ENCODE measurements around the gene LMNTD2. TPM values are rescaled to one million over a fixed set of nuclear protein-coding genes. Genes with fewer than 3 reads are reported as not detected.
A peak's percentile ranks its signal among the peaks of the same experiment; 100 is the strongest.

The LMNTD2 gene
- total and polyA plus RNA-seq, 2 of the 13 experiments (the other 11 are each of a cell fraction or from before 2014, with no cell fraction given), result 1.1 to 3.1 TPM

DNA sequence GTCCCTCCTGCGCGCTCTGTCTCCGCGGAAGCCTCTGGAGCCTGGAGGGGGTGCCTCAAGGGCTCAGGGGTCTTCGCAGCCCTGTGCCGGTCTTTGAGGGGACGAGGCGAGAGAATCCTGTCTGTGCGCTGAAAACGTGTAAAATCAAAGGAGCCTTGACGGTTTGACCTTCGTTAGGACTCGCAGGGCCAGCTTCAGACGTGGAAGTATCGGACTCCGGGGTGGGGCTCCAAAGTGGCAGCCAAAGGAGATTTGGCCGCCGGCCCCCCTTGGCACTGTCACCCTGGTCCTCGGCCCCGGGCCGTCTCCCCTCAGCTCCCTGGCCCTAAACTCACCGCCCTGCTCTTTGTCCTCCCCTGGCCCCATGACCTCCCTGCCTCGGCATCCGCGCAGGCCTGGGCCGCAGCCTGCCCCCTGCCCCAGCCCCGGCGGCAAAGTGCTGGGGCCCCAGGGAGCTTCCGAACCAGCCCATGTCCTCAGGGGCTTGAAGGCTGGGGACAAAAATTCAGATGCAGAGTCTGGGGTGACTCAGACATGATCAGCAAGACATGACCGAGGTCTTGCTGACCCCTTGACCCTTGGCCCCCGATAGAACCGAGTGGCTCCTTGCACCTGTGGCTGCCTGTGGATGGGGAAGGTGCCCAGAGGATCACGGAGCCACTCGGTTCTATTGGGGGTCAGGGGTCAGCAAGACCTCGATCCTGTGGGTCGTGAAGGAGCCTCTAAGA is 8.8 kb upstream of the LMNTD2 start (continued):
- TF ChIP-seq, protein P1, sequence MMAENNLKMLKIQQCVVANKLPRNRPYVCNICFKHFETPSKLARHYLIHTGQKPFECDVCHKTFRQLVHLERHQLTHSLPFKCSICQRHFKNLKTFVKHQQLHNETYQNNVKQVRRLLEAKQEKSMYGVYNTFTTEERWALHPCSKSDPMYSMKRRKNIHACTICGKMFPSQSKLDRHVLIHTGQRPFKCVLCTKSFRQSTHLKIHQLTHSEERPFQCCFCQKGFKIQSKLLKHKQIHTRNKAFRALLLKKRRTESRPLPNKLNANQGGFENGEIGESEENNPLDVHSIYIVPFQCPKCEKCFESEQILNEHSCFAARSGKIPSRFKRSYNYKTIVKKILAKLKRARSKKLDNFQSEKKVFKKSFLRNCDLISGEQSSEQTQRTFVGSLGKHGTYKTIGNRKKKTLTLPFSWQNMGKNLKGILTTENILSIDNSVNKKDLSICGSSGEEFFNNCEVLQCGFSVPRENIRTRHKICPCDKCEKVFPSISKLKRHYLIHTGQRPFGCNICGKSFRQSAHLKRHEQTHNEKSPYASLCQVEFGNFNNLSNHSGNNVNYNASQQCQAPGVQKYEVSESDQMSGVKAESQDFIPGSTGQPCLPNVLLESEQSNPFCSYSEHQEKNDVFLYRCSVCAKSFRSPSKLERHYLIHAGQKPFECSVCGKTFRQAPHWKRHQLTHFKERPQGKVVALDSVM (CRISPR knock-in tag; IDR thresholded peaks at IDR 0.05), result peak; percentile 90
- TF ChIP-seq, protein P2, sequence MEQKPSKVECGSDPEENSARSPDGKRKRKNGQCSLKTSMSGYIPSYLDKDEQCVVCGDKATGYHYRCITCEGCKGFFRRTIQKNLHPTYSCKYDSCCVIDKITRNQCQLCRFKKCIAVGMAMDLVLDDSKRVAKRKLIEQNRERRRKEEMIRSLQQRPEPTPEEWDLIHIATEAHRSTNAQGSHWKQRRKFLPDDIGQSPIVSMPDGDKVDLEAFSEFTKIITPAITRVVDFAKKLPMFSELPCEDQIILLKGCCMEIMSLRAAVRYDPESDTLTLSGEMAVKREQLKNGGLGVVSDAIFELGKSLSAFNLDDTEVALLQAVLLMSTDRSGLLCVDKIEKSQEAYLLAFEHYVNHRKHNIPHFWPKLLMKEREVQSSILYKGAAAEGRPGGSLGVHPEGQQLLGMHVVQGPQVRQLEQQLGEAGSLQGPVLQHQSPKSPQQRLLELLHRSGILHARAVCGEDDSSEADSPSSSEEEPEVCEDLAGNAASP (CRISPR knock-in tag; IDR thresholded peaks at IDR 0.05; ENCODE audit: borderline replicate concordance), result peak; percentile 73; the same call in 1 of the 2 replicates
- TF ChIP-seq PPARG (CRISPR knock-in tag; conservative IDR thresholded peaks at IDR 0.05), result peak; percentile 49; the same call in 1 of the 2 replicates
- peak; percentile 31; the same call in 1 of the 2 replicates for TF ChIP-seq PITX1 (CRISPR knock-in tag; IDR thresholded peaks at IDR 0.05)
- no peak for TF ChIP-seq GATAD2A (CRISPR knock-in tag; IDR thresholded peaks at IDR 0.05)
- TF ChIP-seq, protein P3, sequence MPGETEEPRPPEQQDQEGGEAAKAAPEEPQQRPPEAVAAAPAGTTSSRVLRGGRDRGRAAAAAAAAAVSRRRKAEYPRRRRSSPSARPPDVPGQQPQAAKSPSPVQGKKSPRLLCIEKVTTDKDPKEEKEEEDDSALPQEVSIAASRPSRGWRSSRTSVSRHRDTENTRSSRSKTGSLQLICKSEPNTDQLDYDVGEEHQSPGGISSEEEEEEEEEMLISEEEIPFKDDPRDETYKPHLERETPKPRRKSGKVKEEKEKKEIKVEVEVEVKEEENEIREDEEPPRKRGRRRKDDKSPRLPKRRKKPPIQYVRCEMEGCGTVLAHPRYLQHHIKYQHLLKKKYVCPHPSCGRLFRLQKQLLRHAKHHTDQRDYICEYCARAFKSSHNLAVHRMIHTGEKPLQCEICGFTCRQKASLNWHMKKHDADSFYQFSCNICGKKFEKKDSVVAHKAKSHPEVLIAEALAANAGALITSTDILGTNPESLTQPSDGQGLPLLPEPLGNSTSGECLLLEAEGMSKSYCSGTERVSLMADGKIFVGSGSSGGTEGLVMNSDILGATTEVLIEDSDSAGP (CRISPR knock-in tag; IDR thresholded peaks at IDR 0.05; ENCODE audit: borderline replicate concordance), result peak; percentile 42; the same call in 1 of the 2 replicates
- peak; percentile 39; the same call in 1 of the 2 replicates for TF ChIP-seq ZNF350 (CRISPR knock-in tag; IDR thresholded peaks at IDR 0.05; ENCODE audit: borderline replicate concordance, low read depth)
- peak; percentile 70; the same call in 1 of the 2 replicates for TF ChIP-seq MEF2D (CRISPR knock-in tag; IDR thresholded peaks at IDR 0.05)
- TF ChIP-seq, protein P4, sequence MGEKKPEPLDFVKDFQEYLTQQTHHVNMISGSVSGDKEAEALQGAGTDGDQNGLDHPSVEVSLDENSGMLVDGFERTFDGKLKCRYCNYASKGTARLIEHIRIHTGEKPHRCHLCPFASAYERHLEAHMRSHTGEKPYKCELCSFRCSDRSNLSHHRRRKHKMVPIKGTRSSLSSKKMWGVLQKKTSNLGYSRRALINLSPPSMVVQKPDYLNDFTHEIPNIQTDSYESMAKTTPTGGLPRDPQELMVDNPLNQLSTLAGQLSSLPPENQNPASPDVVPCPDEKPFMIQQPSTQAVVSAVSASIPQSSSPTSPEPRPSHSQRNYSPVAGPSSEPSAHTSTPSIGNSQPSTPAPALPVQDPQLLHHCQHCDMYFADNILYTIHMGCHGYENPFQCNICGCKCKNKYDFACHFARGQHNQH (CRISPR knock-in tag; IDR thresholded peaks at IDR 0.05), result no peak
- no peak for TF ChIP-seq SOX13 (IDR thresholded peaks at IDR 0.05)
- peak in 1 of 2 experiments; percentile 10; a peak in 1 of 4 replicates for TF ChIP-seq SOX13 (CRISPR knock-in tag; conservative IDR thresholded peaks at IDR 0.05 in 1 of 2, IDR thresholded peaks at IDR 0.05 in 1 of 2)
- TF ChIP-seq FOXJ3 (CRISPR knock-in tag; IDR thresholded peaks at IDR 0.05; ENCODE audit: borderline replicate concordance), result 0 out of 2 replicates have a peak, but pooled peaks have one; percentile 13
- TF ChIP-seq, protein P5, sequence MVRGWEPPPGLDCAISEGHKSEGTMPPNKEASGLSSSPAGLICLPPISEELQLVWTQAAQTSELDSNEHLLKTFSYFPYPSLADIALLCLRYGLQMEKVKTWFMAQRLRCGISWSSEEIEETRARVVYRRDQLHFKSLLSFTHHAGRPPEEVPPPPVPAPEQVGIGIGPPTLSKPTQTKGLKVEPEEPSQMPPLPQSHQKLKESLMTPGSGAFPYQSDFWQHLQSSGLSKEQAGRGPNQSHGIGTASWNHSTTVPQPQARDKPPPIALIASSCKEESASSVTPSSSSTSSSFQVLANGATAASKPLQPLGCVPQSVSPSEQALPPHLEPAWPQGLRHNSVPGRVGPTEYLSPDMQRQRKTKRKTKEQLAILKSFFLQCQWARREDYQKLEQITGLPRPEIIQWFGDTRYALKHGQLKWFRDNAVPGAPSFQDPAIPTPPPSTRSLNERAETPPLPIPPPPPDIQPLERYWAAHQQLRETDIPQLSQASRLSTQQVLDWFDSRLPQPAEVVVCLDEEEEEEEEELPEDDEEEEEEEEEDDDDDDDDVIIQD (CRISPR knock-in tag; IDR thresholded peaks at IDR 0.05; ENCODE audit: low read depth), result 0 out of 2 replicates have a peak, but pooled peaks have one; percentile 22
- TF ChIP-seq, protein P6, sequence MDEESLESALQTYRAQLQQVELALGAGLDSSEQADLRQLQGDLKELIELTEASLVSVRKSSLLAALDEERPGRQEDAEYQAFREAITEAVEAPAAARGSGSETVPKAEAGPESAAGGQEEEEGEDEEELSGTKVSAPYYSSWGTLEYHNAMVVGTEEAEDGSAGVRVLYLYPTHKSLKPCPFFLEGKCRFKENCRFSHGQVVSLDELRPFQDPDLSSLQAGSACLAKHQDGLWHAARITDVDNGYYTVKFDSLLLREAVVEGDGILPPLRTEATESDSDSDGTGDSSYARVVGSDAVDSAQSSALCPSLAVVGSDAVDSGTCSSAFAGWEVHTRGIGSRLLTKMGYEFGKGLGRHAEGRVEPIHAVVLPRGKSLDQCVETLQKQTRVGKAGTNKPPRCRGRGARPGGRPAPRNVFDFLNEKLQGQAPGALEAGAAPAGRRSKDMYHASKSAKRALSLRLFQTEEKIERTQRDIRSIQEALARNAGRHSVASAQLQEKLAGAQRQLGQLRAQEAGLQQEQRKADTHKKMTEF (CRISPR knock-in tag; IDR thresholded peaks at IDR 0.05), result peak; percentile 36; the same call in 1 of the 2 replicates
- TF ChIP-seq PCBP2 (optimal IDR thresholded peaks at IDR 0.05; ENCODE audit: low read depth, low read length, poor library complexity, severe bottlenecking), result no peak
- TF ChIP-seq, protein P7, sequence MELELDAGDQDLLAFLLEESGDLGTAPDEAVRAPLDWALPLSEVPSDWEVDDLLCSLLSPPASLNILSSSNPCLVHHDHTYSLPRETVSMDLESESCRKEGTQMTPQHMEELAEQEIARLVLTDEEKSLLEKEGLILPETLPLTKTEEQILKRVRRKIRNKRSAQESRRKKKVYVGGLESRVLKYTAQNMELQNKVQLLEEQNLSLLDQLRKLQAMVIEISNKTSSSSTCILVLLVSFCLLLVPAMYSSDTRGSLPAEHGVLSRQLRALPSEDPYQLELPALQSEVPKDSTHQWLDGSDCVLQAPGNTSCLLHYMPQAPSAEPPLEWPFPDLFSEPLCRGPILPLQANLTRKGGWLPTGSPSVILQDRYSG (CRISPR knock-in tag; IDR thresholded peaks at IDR 0.05), result no peak
- peak; percentile 79 for TF ChIP-seq AGO2 (optimal IDR thresholded peaks at IDR 0.05; ENCODE audit: low read depth, low read length)

Data from HepG2 (cell line).